HG03460 (cell line): ENCODE data around the gene ZNF556.
A peak's percentile ranks its signal among the peaks of the same experiment; 100 is the strongest.
"Not testable (repeated sequence)": the region's sequence is repeated elsewhere in the genome, so short reads cannot be mapped to it uniquely, and the experiment has no call there.

ENCODE experiments used
- ATAC-seq: cut with Tn5 transposase; IDR thresholded peaks from one replicate; pipeline ENCODE4 v1.9.1; 2021; ENCODE audit not compliant: unreplicated experiment

Gene ZNF556

DNA sequence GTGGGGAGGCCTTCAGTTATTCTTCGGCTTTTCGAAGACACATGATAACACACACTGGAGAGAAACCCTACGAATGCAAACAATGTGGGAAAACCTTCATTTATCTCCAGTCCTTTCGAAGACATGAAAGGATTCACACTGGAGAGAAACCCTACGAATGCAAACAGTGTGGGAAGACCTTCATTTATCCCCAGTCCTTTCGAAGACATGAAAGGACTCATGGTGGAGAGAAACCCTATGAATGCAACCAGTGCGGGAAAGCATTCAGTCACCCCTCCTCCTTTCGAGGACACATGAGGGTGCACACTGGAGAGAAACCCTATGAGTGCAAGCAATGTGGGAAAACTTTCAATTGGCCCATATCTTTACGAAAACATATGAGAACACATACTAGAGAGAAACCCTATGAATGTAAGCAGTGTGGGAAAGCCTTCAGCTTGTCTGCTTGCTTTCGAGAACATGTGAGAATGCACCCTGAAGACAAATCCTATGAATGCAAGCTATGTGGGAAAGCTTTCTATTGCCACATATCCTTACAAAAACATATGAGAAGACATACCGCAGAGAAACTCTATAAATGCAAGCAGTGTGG, 14.0 kb upstream of the ZNF556 start:
- no peak for ATAC-seq

DNA sequence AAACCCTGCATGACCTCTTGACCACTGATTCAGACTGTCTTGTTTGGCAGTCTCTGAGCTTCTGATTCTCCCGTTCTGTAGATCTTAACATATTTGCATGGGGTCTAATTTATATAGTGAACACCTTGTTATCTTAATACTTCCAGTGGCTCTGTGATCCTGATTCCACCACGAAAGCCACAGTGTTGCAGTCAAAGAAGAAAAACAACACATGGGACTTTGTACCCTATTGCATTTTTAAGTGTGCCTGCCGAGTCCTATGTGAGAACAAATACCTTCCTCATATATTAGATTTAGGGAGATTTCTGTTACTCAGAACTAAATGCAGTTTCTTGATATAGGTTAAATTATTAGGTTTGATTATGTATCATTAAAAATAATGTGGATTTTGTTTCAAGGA, 12.3 kb upstream of the ZNF556 start:
- no peak for ATAC-seq

DNA sequence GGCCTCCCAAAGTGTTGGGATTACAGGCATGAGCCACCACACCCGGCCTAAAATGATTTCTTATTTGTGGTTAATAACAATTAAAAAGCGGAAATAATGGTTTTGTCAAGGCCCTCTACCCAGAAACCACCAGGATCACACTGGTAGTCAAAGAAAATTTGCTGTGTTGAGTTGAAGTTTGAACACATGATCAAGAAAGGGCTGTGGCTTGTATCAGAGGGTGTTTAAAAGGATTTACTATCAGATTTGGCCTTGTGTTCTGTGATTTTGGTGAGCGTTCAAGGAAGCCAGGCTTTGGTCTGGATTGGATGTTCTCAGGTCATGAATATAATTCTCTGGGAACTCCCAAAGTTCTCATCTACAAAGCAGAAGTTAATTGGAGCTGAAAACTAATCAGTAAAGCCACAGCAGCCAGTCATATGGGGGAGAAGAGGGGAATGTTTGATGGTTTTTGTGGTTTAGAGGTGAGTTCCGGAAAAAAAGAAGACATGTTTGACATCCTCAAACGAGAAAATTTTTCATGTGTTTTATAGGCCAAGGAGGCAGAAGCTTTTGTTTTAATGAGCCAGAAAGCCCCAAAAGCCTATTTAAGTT, 10.6 kb upstream of the ZNF556 start:
- ATAC-seq = no peak

- ATAC-seq = no peak
These were observed 8.3 kb upstream of the ZNF556 start for GRCh38 chr19:2858864-2859263.

GRCh38 chr19:2863816-2864215, 3.3 kb upstream of the ZNF556 start:
- no peak for ATAC-seq

- ATAC-seq = no peak
These were observed 1.6 kb upstream of the ZNF556 start for GRCh38 chr19:2865334-2866100.

DNA sequence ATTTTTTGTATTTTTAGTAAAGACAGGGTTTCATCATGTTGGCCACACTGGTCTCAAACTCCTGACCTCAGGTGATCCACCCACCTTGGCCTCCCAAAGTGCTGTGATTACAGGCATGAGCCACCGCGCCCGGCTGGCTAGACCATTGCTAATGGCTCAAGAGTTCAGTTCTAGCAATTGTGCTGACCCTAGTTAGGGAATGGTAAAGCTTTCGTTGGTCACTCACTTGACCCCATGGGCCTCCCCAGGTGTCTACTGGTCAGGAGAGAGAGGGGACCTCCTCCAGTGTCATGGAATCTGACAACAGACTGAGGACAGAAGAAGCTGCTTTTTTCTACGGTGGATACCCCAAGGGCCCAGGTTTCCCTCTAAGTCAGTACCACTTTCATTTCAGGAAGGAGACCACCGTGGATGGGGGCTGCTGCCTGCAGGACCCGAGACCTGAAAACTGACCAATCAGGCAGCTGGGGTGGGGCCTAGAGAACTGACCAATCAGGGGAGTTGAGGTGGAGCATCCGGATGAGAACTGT, 575 bp upstream of the ZNF556 start:
- ATAC-seq = no peak

DNA sequence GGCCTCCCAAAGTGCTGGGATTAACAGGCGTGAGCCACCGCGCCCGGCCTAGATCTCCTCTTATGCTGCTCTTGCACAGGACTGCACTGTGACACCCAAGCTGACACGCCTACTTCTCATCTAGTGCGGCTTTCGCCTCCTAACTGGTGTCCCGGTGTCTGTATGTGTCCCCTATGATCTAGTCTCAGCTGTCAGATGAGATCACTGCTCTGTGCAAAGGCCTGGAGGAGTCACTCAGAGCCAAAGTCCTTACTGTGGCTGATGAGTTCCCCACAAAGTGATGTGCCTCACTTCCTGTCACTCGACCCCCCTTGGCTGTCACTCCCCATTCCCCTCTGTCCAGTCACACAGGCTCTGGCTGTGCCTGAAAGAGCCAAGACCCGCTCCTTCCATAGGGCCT, 2.5 kb downstream of the ZNF556 start:
- no peak for ATAC-seq

DNA sequence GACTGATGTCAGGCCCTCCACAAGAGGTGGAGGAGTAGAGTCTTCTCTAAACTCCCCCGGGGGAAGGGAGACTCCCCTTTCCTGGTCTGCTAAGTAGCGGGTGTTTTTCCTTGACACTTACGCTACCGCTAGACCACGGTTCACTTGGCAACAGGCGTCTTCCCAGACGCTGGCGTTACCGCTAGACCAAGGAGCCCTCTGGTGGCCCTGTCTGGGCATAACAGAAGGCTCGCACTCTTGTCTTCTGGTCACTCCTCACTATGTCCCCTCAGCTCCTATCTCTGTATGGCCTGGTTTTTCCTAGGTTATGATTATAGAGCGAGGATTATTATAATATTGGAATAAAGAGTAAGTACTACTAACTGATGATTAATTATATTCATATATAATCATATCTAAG, 5.0 kb downstream of the ZNF556 start:
- not testable (repeated sequence) for ATAC-seq

GRCh38 chr19:2877398-2878331, 10.5 kb downstream of the ZNF556 start:
- ATAC-seq = no peak

- ATAC-seq = no peak
These were observed 16.7 kb downstream of the ZNF556 start for GRCh38 chr19:2883686-2884439.

DNA sequence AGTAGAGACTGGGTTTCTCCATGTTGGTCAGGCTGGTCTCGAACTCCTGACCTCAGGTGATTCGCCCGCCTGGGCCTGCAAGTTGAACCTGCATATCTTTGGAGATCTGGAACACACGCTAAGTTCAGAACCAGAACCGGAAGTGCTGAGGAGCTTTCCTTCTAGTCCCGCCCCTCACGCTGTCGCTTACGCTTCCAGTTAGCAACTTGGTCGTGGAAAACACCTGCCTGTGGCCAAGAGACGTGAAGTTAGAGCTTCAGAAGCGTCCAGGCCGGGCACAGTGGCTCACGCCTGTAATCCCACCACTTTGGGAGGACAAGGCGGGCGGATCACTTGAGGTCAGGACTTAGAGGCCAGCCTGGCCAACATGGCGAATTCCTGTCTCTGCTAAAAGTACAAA, 18.6 kb downstream of the ZNF556 start:
- ATAC-seq = no peak

GRCh38 chr19:2887391-2887914, 20.3 kb downstream of the ZNF556 start:
- no peak for ATAC-seq

GRCh38 chr19:2888731-2889224, 21.6 kb downstream of the ZNF556 start:
- ATAC-seq = no peak

DNA sequence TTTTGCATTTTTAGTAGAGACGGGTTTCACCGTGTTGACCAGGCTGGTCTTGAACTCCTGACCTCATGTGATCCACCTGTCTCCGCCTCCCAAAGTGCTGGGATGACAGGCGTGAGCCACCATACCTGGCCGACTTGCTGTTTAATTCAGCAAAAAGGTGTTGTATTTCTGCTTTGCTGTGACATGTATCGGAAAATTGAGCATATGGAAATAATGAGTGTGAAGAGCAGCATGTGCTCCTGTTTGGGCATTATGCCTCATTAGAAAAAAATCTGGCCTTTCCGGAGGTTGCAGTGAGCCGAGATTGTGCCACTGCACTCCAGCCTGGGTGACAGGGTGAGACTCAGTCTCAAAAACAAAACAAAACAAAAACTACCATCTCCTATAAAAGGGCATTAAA, 23.4 kb downstream of the ZNF556 start:
- ATAC-seq = not testable (repeated sequence)

DNA sequence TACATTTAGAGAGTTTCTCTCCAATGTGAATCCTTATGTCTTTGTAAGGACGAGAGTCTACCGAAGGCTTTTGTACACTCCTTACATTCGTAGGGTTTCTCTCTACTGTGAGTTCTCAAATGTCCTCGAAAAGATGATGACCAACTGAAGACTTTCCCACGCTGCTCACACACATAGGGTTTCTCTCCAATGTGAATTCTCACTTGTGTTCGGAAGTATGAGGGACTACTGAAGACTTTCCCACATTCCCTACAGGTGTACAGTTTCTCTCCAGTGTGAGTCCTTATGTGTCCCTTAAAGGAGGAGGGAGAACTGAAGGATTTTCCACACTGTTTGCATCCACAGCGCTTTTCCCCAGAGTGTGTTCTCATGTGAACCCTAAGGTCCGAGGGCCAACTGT, 29.6 kb downstream of the ZNF556 start:
- no peak for ATAC-seq

- peak; percentile 93 for ATAC-seq
These were observed 33.4 kb downstream of the ZNF556 start, which contains the start of gene ZNF57 for GRCh38 chr19:2900296-2901252. TSS of gene ZNF57 (plus strand) at chr19:2900928. CDS start at chr19:2901046, 118 bp downstream.

GRCh38 chr19:2902590-2903218, 35.6 kb downstream of the ZNF556 start:
- ATAC-seq = no peak
